ENCODE data around the gene CIT. TPM values are rescaled to one million over a fixed set of nuclear protein-coding genes. Genes with fewer than 3 reads are reported as not detected.

Gene CIT
- total and polyA plus RNA-seq, 10 of the 15 experiments (the other 5 are each of a cell fraction or from before 2014, with no cell fraction given), result 1.0 to 38.2 (median 14.9) TPM

GRCh38 chr12:119803381-119803791 lies 73.7 kb downstream of the CIT start:
- no peak for FAIRE-seq
- no peak overlapping the region for H3K27ac ChIP-seq (ENCODE audit: control insufficient read depth, insufficient read depth)
- in situ Hi-C loops (cut with MboI), result no loop called here
- BruUV-seq (replicated peaks), result no TSS peak
- H3K9ac ChIP-seq (ENCODE audit: control insufficient read depth, insufficient read depth, low read length), result no peak overlapping the region
- DNase-seq (ENCODE audit: low read depth, low spot score), result no peak
- no peaks in the 10 kb centered on the region for H3K4me1 ChIP-seq (ENCODE audit: control insufficient read depth, insufficient read depth, low read length)
- ATAC-seq, result no peak
- ChIA-PET POLR2A (interaction anchor here (0.5 kb wide), 1 partner anchor 98 kb away, joined by 4 read pairs; no protein-coding TSS in a partner anchor), SMC1A (ENCODE audit: uncharacterized antibody, unreplicated experiment) (no interaction called here), CTCF (no interaction called here), RAD21 (ENCODE audit: unreplicated experiment) (no interaction called here)
- H2AFZ ChIP-seq (ENCODE audit: control insufficient read depth, low read depth, low read length), result no peak overlapping the region
- 100% methylated on average over 15 of the region's 16 CpGs for WGBS (ENCODE audit: insufficient coverage, insufficient replicate concordance, low lambda C conversion rate, missing lambda C conversion rate)
- no peaks in the 10 kb centered on the region for H3K79me2 ChIP-seq (ENCODE audit: control insufficient read depth, insufficient read depth, low read length)
- no peak overlapping the region for H3K4me2 ChIP-seq (ENCODE audit: control insufficient read depth, insufficient read depth)
- no peak for TF ChIP-seq MYC (IDR thresholded peaks at IDR 0.05; ENCODE audit: insufficient read depth, insufficient read length, insufficient replicate concordance, low read length, severe bottlenecking)
- no peak for TF ChIP-seq LARP7 (IDR thresholded peaks at IDR 0.05)
- no peak for TF ChIP-seq ZNF687 (IDR thresholded peaks at IDR 0.05)
- no peak for TF ChIP-seq TCF7 (IDR thresholded peaks at IDR 0.05; ENCODE audit: borderline replicate concordance)
- TF ChIP-seq SIN3A (IDR thresholded peaks at IDR 0.05; ENCODE audit: low read depth, low read length), result no peak
- no peak for TF ChIP-seq SPI1 (IDR thresholded peaks at IDR 0.05; ENCODE audit: borderline replicate concordance, insufficient read depth, low read depth, low read length)
- no peak for TF ChIP-seq BRCA1 (IDR thresholded peaks at IDR 0.05; ENCODE audit: low read depth, low read length)
- no peak for TF ChIP-seq FOXM1 (IDR thresholded peaks at IDR 0.05; ENCODE audit: low read depth, low read length)
- no peak for TF ChIP-seq GATAD2B (conservative IDR thresholded peaks at IDR 0.05; ENCODE audit: low read depth)
- no peak for TF ChIP-seq IKZF1 (conservative IDR thresholded peaks at IDR 0.05)
- no peak for TF ChIP-seq YBX1 (IDR thresholded peaks at IDR 0.05)
- TF ChIP-seq KLF5 (IDR thresholded peaks at IDR 0.05; ENCODE audit: partially characterized antibody), result no peak
- TF ChIP-seq NR2C1 (IDR thresholded peaks at IDR 0.05), result no peak
- TF ChIP-seq MTA3 (IDR thresholded peaks at IDR 0.05; ENCODE audit: borderline replicate concordance, low read length), result no peak
- TF ChIP-seq ZSCAN29 (IDR thresholded peaks at IDR 0.05), result no peak
- TF ChIP-seq IRF4 (IDR thresholded peaks at IDR 0.05; ENCODE audit: low read depth, low read length), result no peak
- TF ChIP-seq E2F4 (IDR thresholded peaks at IDR 0.05; ENCODE audit: low read depth, low read length), result no peak
- TF ChIP-seq SMAD1 (IDR thresholded peaks at IDR 0.05; ENCODE audit: low read depth, partially characterized antibody), result no peak
- no peaks in the 10 kb centered on the region; the same call in 1 of the 3 replicates for H3K9me3 ChIP-seq (replicated peaks; ENCODE audit: control insufficient read depth, insufficient read depth, low read length)
- intact Hi-C loops (cut with micrococcal nuclease; ENCODE audit: unreplicated experiment), result no loop called here
- H4K20me1 ChIP-seq (ENCODE audit: control insufficient read depth, insufficient read depth), result no peaks in the 10 kb centered on the region
- H3K36me3 ChIP-seq (ENCODE audit: control insufficient read depth in 2 of 2, insufficient read depth in 2 of 2, low read length in 1 of 2), result peaks cover 3 to 17% of the 10 kb centered on the region in 2 experiments; a peak in 3 of 4 replicates
- no peak overlapping the region for H3K4me3 ChIP-seq
- H3K27me3 ChIP-seq (replicated peaks in 1 of 2; ENCODE audit: control insufficient read depth in 2 of 2, insufficient read depth in 2 of 2, low read length in 1 of 2), result no peaks in the 10 kb centered on the region
